Natural killer cell (primary cell): ENCODE data around the gene NEFH. TPM values are rescaled to one million over a fixed set of nuclear protein-coding genes. Genes with fewer than 3 reads are reported as not detected.

Source experiments
- ATAC-seq, 3 donors: fragments of 150-1000 bp in 2 of 3; fragments of 200-7000 bp in 1 of 3; cut with Tn5 transposase; 1 replicate in 1 of 3; 2 replicates in 2 of 3; pipeline ENCODE4 v1.10.0; 2021; ENCODE audit warnings: mild to moderate bottlenecking in 2 of 3, moderate library complexity in 2 of 3
- DNase-seq, 2 donors: peaks; one replicate each; pipeline versions ENCODE4 v3.0.0 to v3.0.0-alpha.2; 2013 to 2021; ENCODE audit warnings: mixed read lengths in 1 of 2
- H3K27ac ChIP-seq: one replicate; pipeline ENCODE4 v1.5.1; 2013; ENCODE audit warnings: mild to moderate bottlenecking, low read length
- H3K27me3 ChIP-seq: one replicate; pipeline ENCODE4 v1.6.1; 2013; ENCODE audit warnings: low read length; ENCODE audit not compliant: control insufficient read depth, insufficient read depth
- H3K36me3 ChIP-seq: one replicate; pipeline ENCODE4 v1.6.1; 2013; ENCODE audit warnings: low read length; ENCODE audit not compliant: control insufficient read depth, insufficient read depth
- H3K4me1 ChIP-seq: one replicate; pipeline ENCODE4 v1.6.1; 2013; ENCODE audit warnings: low read length; ENCODE audit not compliant: control insufficient read depth, insufficient read depth
- H3K4me3 ChIP-seq: one replicate; pipeline ENCODE4 v1.5.1; 2013; ENCODE audit warnings: low read length
- H3K9me3 ChIP-seq: one replicate; pipeline ENCODE4 v1.6.1; 2013; ENCODE audit warnings: low read length; ENCODE audit not compliant: control insufficient read depth, insufficient read depth
- H3K27ac Mint-ChIP-seq, 2 donors: one replicate each; pipeline ENCODE4 v1.8.0; 2022; ENCODE audit warnings: mild to moderate bottlenecking in 2 of 2, mixed read lengths in 2 of 2, moderate library complexity in 1 of 2
- H3K27me3 Mint-ChIP-seq, 2 donors: one replicate each; pipeline ENCODE4 v1.8.0; 2022; ENCODE audit warnings: low read depth in 2 of 2, mixed read lengths in 2 of 2
- H3K36me3 Mint-ChIP-seq: one replicate; pipeline ENCODE4 v1.8.0; 2022; ENCODE audit warnings: mixed read lengths
- H3K4me1 Mint-ChIP-seq, 2 donors: one replicate each; pipeline ENCODE4 v1.8.0; 2022; ENCODE audit warnings: mixed read lengths in 2 of 2
- H3K4me3 Mint-ChIP-seq: one replicate; pipeline ENCODE4 v1.8.0; 2022; ENCODE audit warnings: mild to moderate bottlenecking, moderate library complexity, mixed read lengths
- H3K9me3 Mint-ChIP-seq, 2 donors: one replicate each; pipeline ENCODE4 v1.8.0; 2022; ENCODE audit warnings: mixed read lengths in 2 of 2
- CTCF ChIP-seq: fragments of 200-600 bp; IDR thresholded peaks from one replicate; pipeline ENCODE4 v1.8.0; 2022; ENCODE audit warnings: antibody characterized with exemption
- WGBS: methylation state at CpG from one replicate; pipeline ENCODE4 v1.1.7; 2013; ENCODE audit warnings: missing lambda C conversion rate; ENCODE audit not compliant: insufficient coverage; 5-methylcytosine and 5-hydroxymethylcytosine counted together
- intact Hi-C: fragments of 100-400 bp; cut with micrococcal nuclease; formaldehyde crosslinking; loops from one replicate; pipeline ENCODE4 v1.14.2; 2022
- total RNA-seq, 4 donors: library from RNA; stranded (reverse); fragments of 120-200 nt in 1 of 4; gene quantifications; one replicate each; pipeline versions ENCODE4 v1.2.3 to v1.2.4, GENCODE V29; 2013 to 2022

Gene NEFH
- total RNA-seq, 3 donors from 2014 or later (not counting 1 experiment from before 2014, with no cell fraction given), result 0.09 to 0.48 (median 0.12) TPM

GRCh38 chr22:29524442-29525191 is 44.6 kb downstream of the NEFH start:
- H3K9me3 ChIP-seq, result no peaks in the 10 kb centered on the region
- H3K36me3 Mint-ChIP-seq, result peaks cover 25% of the 10 kb centered on the region
- H3K27ac Mint-ChIP-seq, result no peak overlapping the region
- no peaks in the 10 kb centered on the region for H3K9me3 Mint-ChIP-seq
- no peaks in the 10 kb centered on the region for H3K27me3 Mint-ChIP-seq
- H3K27me3 ChIP-seq, result no peaks in the 10 kb centered on the region
- intact Hi-C loops, result loop anchor here (1.0 kb wide), 1 partner anchor 129 kb away; no protein-coding TSS in a partner anchor
- no peak for TF ChIP-seq CTCF
- no peaks in the 10 kb centered on the region for H3K4me1 ChIP-seq
- 90% methylated on average over 5 of the region's 5 CpGs for WGBS
- no peak overlapping the region for H3K4me3 Mint-ChIP-seq
- no peaks in the 10 kb centered on the region for H3K4me1 Mint-ChIP-seq
- ATAC-seq (peak; percentile 50 to 67 (median 57)), DNase-seq (peak; percentile 17 to 40)
- H3K27ac ChIP-seq, result no peak overlapping the region
- no peak overlapping the region for H3K4me3 ChIP-seq
- H3K36me3 ChIP-seq, result peaks cover 79% of the 10 kb centered on the region

- no peaks in the 10 kb centered on the region for H3K4me1 Mint-ChIP-seq
- no peak for DNase-seq
Measured at GRCh38 chr22:29528144-29528543, 48.1 kb downstream of the NEFH start.

GRCh38 chr22:29530716-29531115 is 50.7 kb downstream of the NEFH start:
- H3K27me3 ChIP-seq, result no peaks in the 10 kb centered on the region
- intact Hi-C loops, result no loop called here
- no peak overlapping the region for H3K4me3 ChIP-seq
- Mint-ChIP-seq H3K36me3 (peaks cover 24% of the 10 kb centered on the region), H3K27ac (no peak overlapping the region), H3K9me3 (no peaks in the 10 kb centered on the region), H3K4me3 (no peak overlapping the region), H3K27me3 (no peaks in the 10 kb centered on the region), H3K4me1 (no peaks in the 10 kb centered on the region)
- H3K36me3 ChIP-seq, result peaks cover 77% of the 10 kb centered on the region
- no peak overlapping the region for H3K27ac ChIP-seq
- H3K9me3 ChIP-seq, result no peaks in the 10 kb centered on the region
- ATAC-seq, result no peak
- TF ChIP-seq CTCF, result no peak
- WGBS, result 90% methylated on average over 3 of the region's 4 CpGs
- H3K4me1 ChIP-seq, result no peaks in the 10 kb centered on the region
- DNase-seq, result no peak

More at GRCh38 chr22:29528144-29528543, 48.1 kb downstream of the NEFH start:
- peaks cover 19% of the 10 kb centered on the region for H3K36me3 Mint-ChIP-seq
- intact Hi-C loops, result no loop called here
- no peaks in the 10 kb centered on the region for H3K9me3 ChIP-seq
- H3K4me3 Mint-ChIP-seq, result no peak overlapping the region
- ATAC-seq, result no peak
- H3K27ac ChIP-seq, result no peak overlapping the region
- TF ChIP-seq CTCF, result no peak
- H3K4me3 ChIP-seq, result no peak overlapping the region
- 75% methylated on average over 7 of the region's 7 CpGs for WGBS
- no peak overlapping the region for H3K27ac Mint-ChIP-seq
- H3K27me3 ChIP-seq, result no peaks in the 10 kb centered on the region
- H3K4me1 ChIP-seq, result no peaks in the 10 kb centered on the region
- peaks cover 84% of the 10 kb centered on the region for H3K36me3 ChIP-seq
- no peaks in the 10 kb centered on the region for H3K9me3 Mint-ChIP-seq
- H3K27me3 Mint-ChIP-seq, result no peaks in the 10 kb centered on the region

GRCh38 chr22:29531419-29531818 is 51.4 kb downstream of the NEFH start:
- H3K4me1 Mint-ChIP-seq, result no peaks in the 10 kb centered on the region
- peaks cover 79% of the 10 kb centered on the region for H3K36me3 ChIP-seq
- no peak for ATAC-seq
- intact Hi-C loops, result no loop called here
- no peak overlapping the region for H3K4me3 ChIP-seq
- no peaks in the 10 kb centered on the region for H3K9me3 ChIP-seq
- no peak overlapping the region for H3K27ac ChIP-seq
- no peak for TF ChIP-seq CTCF
- no peaks in the 10 kb centered on the region for H3K27me3 ChIP-seq
- no peaks in the 10 kb centered on the region for H3K4me1 ChIP-seq
- H3K4me3 Mint-ChIP-seq, result no peak overlapping the region
- no peak for DNase-seq
- 97% methylated on average over 4 of the region's 4 CpGs for WGBS
- H3K36me3 Mint-ChIP-seq, result peaks cover 30% of the 10 kb centered on the region
- H3K27me3 Mint-ChIP-seq, result no peaks in the 10 kb centered on the region
- no peaks in the 10 kb centered on the region for H3K9me3 Mint-ChIP-seq
- no peak overlapping the region for H3K27ac Mint-ChIP-seq
